ENCODE measurements around the gene KLK13. TPM values are rescaled to one million over a fixed set of nuclear protein-coding genes. Genes with fewer than 3 reads are reported as not detected.

KLK13 gene
- total and polyA plus RNA-seq, 2 of the 8 experiments (the other 6 are each of a cell fraction or from before 2014, with no cell fraction given) = 4.2 to 4.5 TPM

DNA sequence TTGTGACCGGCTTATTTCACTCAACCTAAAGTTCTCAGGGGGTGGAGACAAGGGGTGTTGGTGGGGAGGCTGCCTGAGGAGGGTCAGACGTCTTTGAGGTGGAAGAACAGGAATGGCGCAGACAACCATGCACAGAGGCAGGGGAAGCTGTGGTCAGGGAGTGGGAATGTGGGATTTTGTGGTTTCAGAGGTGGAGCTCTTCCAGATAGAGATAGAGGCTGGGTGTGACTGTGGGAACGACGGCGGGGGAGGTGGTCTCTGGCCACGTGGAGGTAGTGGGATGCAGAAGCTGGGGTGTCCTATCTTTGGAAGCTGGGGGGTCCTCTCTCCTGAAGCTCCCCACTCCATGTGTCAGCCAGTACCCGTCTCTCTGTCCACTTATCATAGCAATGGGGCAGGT is 25.6 kb upstream of the KLK13 start:
- FAIRE-seq (no peak), DNase-seq (ENCODE audit: low read depth in 1 of 2, low spot score in 2 of 2) (no peak)
- H3K18ac ChIP-seq (ENCODE audit: extremely low read depth, low read length) = no peak overlapping the region; the same call in 1 of the 2 replicates
- no peaks in the 10 kb centered on the region for H3K9me3 ChIP-seq (ENCODE audit: insufficient read depth in 2 of 2, low read depth in 1 of 2, low read length in 1 of 2)
- H3K4me1 ChIP-seq (replicated peaks in 1 of 4; ENCODE audit: control insufficient read depth in 3 of 4, insufficient read depth in 4 of 4, low read length in 3 of 4) = peaks cover 0 to 6% (median under 1%) of the 10 kb centered on the region in 4 experiments; a peak in 4 of 7 replicates
- H3K23me2 ChIP-seq (ENCODE audit: low read depth, low read length) = no peaks in the 10 kb centered on the region
- H2BK5ac ChIP-seq (ENCODE audit: low read depth, low read length) = no peak overlapping the region
- no peak overlapping the region for H2BK15ac ChIP-seq (ENCODE audit: low read length)
- H3K14ac ChIP-seq (ENCODE audit: insufficient read length) = no peak overlapping the region
- no peak overlapping the region for H2AK5ac ChIP-seq (ENCODE audit: low read depth, low read length)
- no peak overlapping the region for H4K91ac ChIP-seq (replicated peaks; ENCODE audit: insufficient read length, low read length)
- 91% methylated on average over 8 of the region's 8 CpGs; no CpG with 5 or more reads in 1 of the 2 experiments for WGBS, 2 experiments (ENCODE audit: extremely low coverage in 1 of 2, insufficient coverage in 1 of 2, insufficient read length in 1 of 2, insufficient replicate concordance in 2 of 2, low coverage in 1 of 2, low lambda C conversion rate in 2 of 2, missing lambda C conversion rate in 1 of 2)
- no peaks in the 10 kb centered on the region for H4K20me1 ChIP-seq (replicated peaks in 1 of 2; ENCODE audit: control insufficient read depth in 1 of 2, insufficient read depth in 2 of 2, low read length in 2 of 2)
- no peak overlapping the region for H3K4me2 ChIP-seq (ENCODE audit: insufficient read depth in 1 of 2, low read depth in 2 of 2, low read length in 2 of 2)
- no peak overlapping the region for H4K5ac ChIP-seq (ENCODE audit: insufficient read length, low read depth, low read length)
- H3K36me3 ChIP-seq (ENCODE audit: control insufficient read depth in 2 of 4, insufficient read depth in 4 of 4, low read length in 3 of 4) = no peaks in the 10 kb centered on the region
- H2AFZ ChIP-seq (ENCODE audit: low read length) = no peak overlapping the region
- no peak overlapping the region for H2BK12ac ChIP-seq (ENCODE audit: low read depth, low read length)
- POLR2A ChIA-PET (ENCODE audit: partially characterized antibody) = interaction anchor here (0.6 to 1.3 kb wide), 2 partner anchors 287 to 613 kb away, joined by 3 to 5 read pairs; no protein-coding TSS in a partner anchor
- no peak overlapping the region for H3K56ac ChIP-seq (replicated peaks; ENCODE audit: insufficient read length, low read depth, low read length)
- H3K4ac ChIP-seq (replicated peaks; ENCODE audit: insufficient read length, low read depth, low read length) = no peak overlapping the region
- no peak overlapping the region for H3K9ac ChIP-seq (replicated peaks in 1 of 4; ENCODE audit: extremely low read depth in 1 of 4, low read depth in 3 of 4, low read length in 3 of 4)
- no peak overlapping the region for H3K4me3 ChIP-seq (ENCODE audit: extremely low read depth in 1 of 4, insufficient read depth in 2 of 4, low read depth in 3 of 4, low read length in 4 of 4)
- H3K79me1 ChIP-seq (ENCODE audit: low read depth, low read length) = no peaks in the 10 kb centered on the region
- TF ChIP-seq POU5F1 (IDR thresholded peaks at IDR 0.05; ENCODE audit: low read depth, low read length) (no peak), TAF1 (IDR thresholded peaks at IDR 0.05; ENCODE audit: low read depth, low read length) (no peak), SP1 (IDR thresholded peaks at IDR 0.05; ENCODE audit: low read depth, low read length) (no peak)
- no peak overlapping the region for H3K23ac ChIP-seq (ENCODE audit: insufficient read length)
- no peak overlapping the region for H2BK120ac ChIP-seq (replicated peaks; ENCODE audit: low read depth, low read length)
- H4K8ac ChIP-seq (ENCODE audit: extremely low read depth, insufficient read depth, low read length) = no peak overlapping the region
- H3K27me3 ChIP-seq (replicated peaks in 1 of 4; ENCODE audit: control insufficient read depth in 3 of 4, extremely low read depth in 1 of 4, insufficient read depth in 3 of 4, low read length in 3 of 4) = no peaks in the 10 kb centered on the region
- no peaks in the 10 kb centered on the region for H3K79me2 ChIP-seq (ENCODE audit: control insufficient read depth in 1 of 2, insufficient read depth in 2 of 2, low read length in 2 of 2)
- no peak overlapping the region for H3K27ac ChIP-seq (ENCODE audit: low read depth, low read length)
- CTCF ChIA-PET (ENCODE audit: partially characterized antibody) = interaction anchor here (8.3 kb wide), 1 partner anchor 69 kb away, joined by 269 read pairs; the partner anchor contains the start of genes KLK10 and KLK11
- no peak overlapping the region for H2BK20ac ChIP-seq (ENCODE audit: low read length)
